Right atrium auricular region (tissue), 2 donors: ENCODE measurements around the gene SNX14. TPM values are rescaled to one million over a fixed set of nuclear protein-coding genes. Genes with fewer than 3 reads are reported as not detected.
"Not testable (repeated sequence)": the region's sequence is repeated elsewhere in the genome, so short reads cannot be mapped to it uniquely, and the experiment has no call there.

Experiments
- DNase-seq: peaks from one replicate; pipeline ENCODE4 v3.0.0-alpha.2; 2019; ENCODE audit warnings: low spot score
- H3K27ac ChIP-seq, 2 donors: fragments of 200-600 bp; sonication (generic); 1 replicate in 1 of 2; 2 replicates in 1 of 2; pipeline ENCODE4 v1.5.1; 2016 to 2019
- H3K27me3 ChIP-seq, 2 donors: fragments of 200-600 bp; sonication (generic); one replicate each; pipeline versions ENCODE4 v1.5.1 to v1.6.0; 2017 to 2019
- H3K36me3 ChIP-seq: fragments of 200-600 bp; sonication (generic); one replicate; pipeline ENCODE4 v1.5.1; 2016
- H3K4me1 ChIP-seq, 2 donors: fragments of 200-600 bp; sonication (generic); one replicate each; pipeline versions ENCODE4 v1.5.1 to v1.6.0; 2017 to 2019
- H3K4me3 ChIP-seq, 2 donors: fragments of 200-600 bp; sonication (generic); 1 replicate in 1 of 2; 2 replicates in 1 of 2; pipeline ENCODE4 v1.5.1; 2017 to 2019; ENCODE audit warnings: mild to moderate bottlenecking in 1 of 2, moderate library complexity in 1 of 2
- H3K9me3 ChIP-seq, 2 donors: fragments of 200-600 bp; sonication (generic); one replicate each; pipeline ENCODE4 v1.5.1; 2019
- total RNA-seq, 2 donors: library from RNA; depleted of rRNA; stranded (reverse); fragments of >200 nt; gene quantifications; one replicate each; pipeline ENCODE4 v1.1.0, GENCODE V29; 2016
- TF ChIP-seq, protein P1 (sequence below), 2 donors: fragments of 200-600 bp; sonication (generic); IDR thresholded peaks; one replicate each; pipeline ENCODE4 v1.5.1; 2019; ENCODE audit warnings: antibody characterized with exemption in 2 of 2

The SNX14 gene
- total RNA-seq, 2 donors from 2014 or later = 37.7 to 57.2 TPM

DNA sequence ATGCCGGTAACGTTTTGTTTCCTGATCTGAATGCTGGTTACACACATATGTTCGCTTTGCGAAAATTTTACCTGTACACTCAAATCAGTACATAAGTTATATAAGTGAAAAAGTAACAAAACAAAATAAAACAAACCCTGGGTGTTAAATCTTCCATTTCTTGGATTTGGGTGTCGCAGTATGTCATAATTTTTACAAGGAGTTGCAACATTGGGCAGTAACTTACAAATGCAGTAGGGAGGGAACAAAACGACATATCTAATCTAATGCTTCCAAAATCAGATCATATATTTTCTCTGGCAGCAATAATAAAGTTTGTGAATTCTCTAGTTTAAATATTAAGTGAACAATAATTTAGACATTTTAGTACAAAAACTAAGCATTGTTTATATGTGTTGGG lies 25.2 kb downstream of the SNX14 start:
- no peaks in the 10 kb centered on the region for H3K27me3 ChIP-seq
- H3K27ac ChIP-seq = no peak overlapping the region
- H3K36me3 ChIP-seq = peaks cover 22% of the 10 kb centered on the region
- no peaks in the 10 kb centered on the region for H3K9me3 ChIP-seq
- no peak overlapping the region for H3K4me3 ChIP-seq
- H3K4me1 ChIP-seq = no peaks in the 10 kb centered on the region
- no peak for DNase-seq
- TF ChIP-seq, protein P1, sequence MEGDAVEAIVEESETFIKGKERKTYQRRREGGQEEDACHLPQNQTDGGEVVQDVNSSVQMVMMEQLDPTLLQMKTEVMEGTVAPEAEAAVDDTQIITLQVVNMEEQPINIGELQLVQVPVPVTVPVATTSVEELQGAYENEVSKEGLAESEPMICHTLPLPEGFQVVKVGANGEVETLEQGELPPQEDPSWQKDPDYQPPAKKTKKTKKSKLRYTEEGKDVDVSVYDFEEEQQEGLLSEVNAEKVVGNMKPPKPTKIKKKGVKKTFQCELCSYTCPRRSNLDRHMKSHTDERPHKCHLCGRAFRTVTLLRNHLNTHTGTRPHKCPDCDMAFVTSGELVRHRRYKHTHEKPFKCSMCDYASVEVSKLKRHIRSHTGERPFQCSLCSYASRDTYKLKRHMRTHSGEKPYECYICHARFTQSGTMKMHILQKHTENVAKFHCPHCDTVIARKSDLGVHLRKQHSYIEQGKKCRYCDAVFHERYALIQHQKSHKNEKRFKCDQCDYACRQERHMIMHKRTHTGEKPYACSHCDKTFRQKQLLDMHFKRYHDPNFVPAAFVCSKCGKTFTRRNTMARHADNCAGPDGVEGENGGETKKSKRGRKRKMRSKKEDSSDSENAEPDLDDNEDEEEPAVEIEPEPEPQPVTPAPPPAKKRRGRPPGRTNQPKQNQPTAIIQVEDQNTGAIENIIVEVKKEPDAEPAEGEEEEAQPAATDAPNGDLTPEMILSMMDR (IDR thresholded peaks at IDR 0.05) = no peak

GRCh38 chr6:85565736-85566135 lies 27.9 kb downstream of the SNX14 start:
- TF ChIP-seq, protein P1 (IDR thresholded peaks at IDR 0.05) = no peak
- H3K27ac ChIP-seq = no peak overlapping the region
- H3K36me3 ChIP-seq = peaks cover 20% of the 10 kb centered on the region
- no peak for DNase-seq
- no peaks in the 10 kb centered on the region for H3K9me3 ChIP-seq
- no peaks in the 10 kb centered on the region for H3K4me1 ChIP-seq
- H3K4me3 ChIP-seq = no peak overlapping the region
- H3K27me3 ChIP-seq = no peaks in the 10 kb centered on the region

GRCh38 chr6:85564223-85564622 lies 29.4 kb downstream of the SNX14 start:
- not testable (repeated sequence) for H3K27ac ChIP-seq, H3K4me3 ChIP-seq, H3K27me3 ChIP-seq, H3K9me3 ChIP-seq, H3K4me1 ChIP-seq, DNase-seq
- H3K36me3 ChIP-seq = peaks cover 19% of the 10 kb centered on the region

GRCh38 chr6:85561750-85562357 lies 31.8 kb downstream of the SNX14 start:
- H3K27ac ChIP-seq = no peak overlapping the region
- no peak overlapping the region for H3K4me3 ChIP-seq
- no peak for DNase-seq
- H3K36me3 ChIP-seq = peaks cover 15% of the 10 kb centered on the region
- H3K27me3 ChIP-seq = no peaks in the 10 kb centered on the region
- no peaks in the 10 kb centered on the region for H3K4me1 ChIP-seq
- TF ChIP-seq, protein P1 (IDR thresholded peaks at IDR 0.05) = no peak
- H3K9me3 ChIP-seq = no peaks in the 10 kb centered on the region

DNA sequence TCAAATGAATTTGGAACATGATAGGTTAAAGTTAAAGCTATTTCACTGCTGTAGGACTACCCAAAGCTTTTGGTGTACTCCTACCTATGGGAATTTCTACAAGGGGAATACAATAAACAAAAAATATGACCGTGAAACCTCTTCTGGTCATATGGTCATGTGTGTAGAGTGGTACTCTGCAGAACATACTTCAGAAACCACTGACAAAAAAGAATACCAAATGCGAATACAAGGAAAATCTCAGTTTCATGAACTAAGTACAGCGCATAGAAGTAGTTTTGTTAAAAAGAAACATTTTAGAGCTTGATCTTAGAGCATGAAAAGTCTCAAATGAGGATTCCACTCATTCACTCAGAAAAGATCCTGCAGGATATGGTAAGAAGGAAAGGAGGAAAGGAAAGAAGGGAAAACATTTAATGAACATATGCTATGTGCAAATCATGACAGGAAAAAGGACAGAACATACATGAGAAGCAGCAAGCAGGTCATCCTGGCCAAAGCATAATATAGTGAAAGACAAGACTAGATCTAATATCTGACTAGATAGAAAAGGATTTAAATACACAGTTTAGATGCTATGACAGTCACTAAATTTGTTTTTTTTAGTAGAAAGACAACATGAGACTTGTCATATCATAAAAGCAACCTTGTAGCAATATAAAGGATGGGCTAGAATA lies 36.5 kb downstream of the SNX14 start:
- no peaks in the 10 kb centered on the region for H3K27me3 ChIP-seq
- TF ChIP-seq, protein P1 (IDR thresholded peaks at IDR 0.05) = no peak
- H3K27ac ChIP-seq = no peak overlapping the region
- H3K4me3 ChIP-seq = no peak overlapping the region
- peaks cover 18% of the 10 kb centered on the region for H3K36me3 ChIP-seq
- H3K9me3 ChIP-seq = no peaks in the 10 kb centered on the region
- no peak for DNase-seq
- no peaks in the 10 kb centered on the region for H3K4me1 ChIP-seq

DNA sequence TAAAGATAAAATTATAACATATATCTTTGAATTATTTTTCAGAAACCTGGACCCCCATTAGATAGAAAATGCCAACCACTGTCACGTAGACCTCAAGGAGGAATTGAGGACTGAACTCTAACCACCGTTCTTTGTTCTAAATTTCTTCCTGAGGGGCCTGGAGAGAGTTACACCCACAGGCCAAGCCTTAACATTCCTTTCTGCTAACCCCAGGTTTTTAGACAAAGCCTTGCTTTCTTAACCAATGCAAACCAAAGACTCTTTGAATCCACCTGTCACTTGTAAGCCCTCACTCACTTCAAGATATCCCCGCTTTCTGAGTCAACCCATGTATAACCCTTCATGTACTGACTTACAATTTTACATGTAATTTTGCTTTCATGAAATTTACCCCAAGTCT lies 41.0 kb downstream of the SNX14 start:
- no peaks in the 10 kb centered on the region for H3K9me3 ChIP-seq
- TF ChIP-seq, protein P1 (IDR thresholded peaks at IDR 0.05) = no peak
- no peaks in the 10 kb centered on the region for H3K27me3 ChIP-seq
- H3K4me3 ChIP-seq = no peak overlapping the region
- H3K27ac ChIP-seq = no peak overlapping the region
- no peak for DNase-seq
- no peaks in the 10 kb centered on the region for H3K4me1 ChIP-seq
- H3K36me3 ChIP-seq = peaks cover 11% of the 10 kb centered on the region
